HepG2 (cell line): ENCODE results near the gene GDF11. TPM values are rescaled to one million over a fixed set of nuclear protein-coding genes. Genes with fewer than 3 reads are reported as not detected.

Experiments used
- ATAC-seq: fragments of 200-7000 bp; cut with Tn5 transposase; 3 replicates; pipeline ENCODE4 v1.9.1; 2020; ENCODE audit warnings: mild to moderate bottlenecking, moderate library complexity
- BruUV-seq: library from RNA; stranded (reverse); fragments of 400-500 nt; replicated peaks from 2 replicates; lab custom pipeline; 2021; lab: Mats Ljungman, UMichigan
- CTCF ChIA-PET: fragments of 300-600 bp; formaldehyde crosslinking; extraction: SDS; loops from one replicate; lab custom pipeline; 2021; ENCODE audit warnings: low total read pairs, inconsistent platforms, low intra/inter-chr PET ratio; lab: Yijun Ruan, JAX
- POLR2A ChIA-PET: fragments of 350-600 bp; sonication (Branson Sonifier 250); formaldehyde crosslinking; loops from one replicate; lab custom pipeline; 2020; ENCODE audit warnings: antibody characterized with exemption, inconsistent platforms; lab: Yijun Ruan, JAX
- DNase-seq: peaks from one replicate; pipeline ENCODE4 v3.0.0-alpha.2; 2015; ENCODE audit warnings: low spot score
- FAIRE-seq: peaks from 3 replicates; lab custom pipeline; 2011; peaks lifted over from hg19 to GRCh38; lab: Jason Lieb, UNC
- H2AFZ ChIP-seq: one replicate; pipeline ENCODE4 v1.6.1; 2011; ENCODE audit warnings: low read length, inconsistent platforms
- H3K27ac ChIP-seq: fragments of 300-600 bp; 3 replicates; pipeline ENCODE4 v1.8.0; 2011; ENCODE audit warnings: mixed run types, mild to moderate bottlenecking, mixed read lengths, low read length, inconsistent platforms; ENCODE audit not compliant: insufficient read depth; ENCODE audit errors: extremely low read length
- H3K27me3 ChIP-seq, 2 experiments: fragments of 200-600 bp in 1 of 2; 2 replicates in 1 of 2; 3 replicates in 1 of 2; pipeline versions ENCODE4 v1.6.0 to v1.8.0; 2011; ENCODE audit warnings: low read length in 2 of 2, mild to moderate bottlenecking in 2 of 2, moderate library complexity in 2 of 2, inconsistent platforms in 1 of 2; ENCODE audit not compliant: insufficient read depth in 2 of 2, control insufficient read depth in 1 of 2
- H3K36me3 ChIP-seq, 2 experiments: fragments of 200-600 bp in 1 of 2; replicated peaks in 1 of 2; 2 replicates in 1 of 2; 3 replicates in 1 of 2; pipeline versions ENCODE4 v1.5.1 to v1.8.0; 2011; ENCODE audit warnings: low read length in 2 of 2, inconsistent platforms in 1 of 2; ENCODE audit not compliant: insufficient read depth in 2 of 2, control insufficient read depth in 1 of 2
- H3K4me1 ChIP-seq: 2 replicates; pipeline ENCODE4 v1.5.1; 2012; ENCODE audit warnings: low read length, inconsistent platforms; ENCODE audit not compliant: insufficient read depth
- H3K4me2 ChIP-seq: 2 replicates; pipeline ENCODE4 v1.6.0; 2011; ENCODE audit warnings: low read depth, low read length, inconsistent platforms
- H3K4me3 ChIP-seq, 3 experiments: fragments of 200-600 bp in 1 of 3; sonication (generic), shearing (Covaris generic) in 1 of 3; replicated peaks in 1 of 3; 2 replicates each; pipeline ENCODE4 v1.5.1; 2011 to 2016; ENCODE audit warnings: low read length in 3 of 3, inconsistent platforms in 2 of 3, low read depth in 2 of 3, mild to moderate bottlenecking in 2 of 3, control low read depth in 1 of 3, mixed read lengths in 1 of 3; ENCODE audit not compliant: insufficient read depth in 1 of 3
- H3K79me2 ChIP-seq: one replicate; pipeline ENCODE4 v1.6.1; 2011; ENCODE audit warnings: low read length, inconsistent platforms; ENCODE audit not compliant: insufficient read depth
- H3K9ac ChIP-seq: 2 replicates; pipeline ENCODE4 v1.6.0; 2011; ENCODE audit warnings: mild to moderate bottlenecking, low read depth, low read length, inconsistent platforms; ENCODE audit not compliant: insufficient read depth
- H3K9me3 ChIP-seq: 2 replicates; pipeline ENCODE4 v1.5.1; 2012; ENCODE audit warnings: mild to moderate bottlenecking, low read length
- H4K20me1 ChIP-seq: 2 replicates; pipeline ENCODE4 v1.6.0; 2011; ENCODE audit warnings: inconsistent platforms, mild to moderate bottlenecking, low read length, moderate library complexity; ENCODE audit not compliant: insufficient read depth
- AGO2 ChIP-seq: fragments of 200-400 bp; formaldehyde crosslinking; optimal IDR thresholded peaks from 2 replicates; pipeline ENCODE3; 2017; ENCODE audit warnings: mild to moderate bottlenecking, low read depth, low read length, moderate library complexity
- ELF4 ChIP-seq: sonication (generic); formaldehyde crosslinking; IDR thresholded peaks from 2 replicates; pipeline ENCODE4 v1.5.0; 2020; ENCODE audit warnings: missing genetic modification reagents, mild to moderate bottlenecking, moderate library complexity, borderline replicate concordance
- FOSL2 ChIP-seq: sonication (generic); formaldehyde crosslinking; IDR thresholded peaks from 2 replicates; pipeline ENCODE4 v1.4.0; 2020; ENCODE audit warnings: missing genetic modification reagents
- HOMEZ ChIP-seq: IDR thresholded peaks from 2 replicates; pipeline ENCODE4 v1.6.1; 2016; ENCODE audit warnings: low read depth
- MTF2 ChIP-seq: sonication (generic); formaldehyde crosslinking; IDR thresholded peaks from 2 replicates; pipeline ENCODE4 v1.5.0; 2020; ENCODE audit warnings: missing genetic modification reagents, borderline replicate concordance
- PCBP1 ChIP-seq: fragments of 200-400 bp; formaldehyde crosslinking; IDR thresholded peaks from 2 replicates; pipeline ENCODE4 v1.6.1; 2017; ENCODE audit warnings: mild to moderate bottlenecking, low read depth, low read length, borderline replicate concordance
- SOX5 ChIP-seq: IDR thresholded peaks from 2 replicates; pipeline ENCODE4 v1.6.1; 2016; ENCODE audit warnings: borderline replicate concordance
- TBL1XR1 ChIP-seq: fragments of 150-350 bp; IDR thresholded peaks from 2 replicates; pipeline ENCODE4 v1.6.1; 2014; ENCODE audit warnings: borderline replicate concordance, low read length; ENCODE audit not compliant: partially characterized antibody
- THAP11 ChIP-seq: IDR thresholded peaks from 2 replicates; pipeline ENCODE4 v1.6.1; 2016; ENCODE audit warnings: missing biosample characterization, missing genetic modification reagents
- ZBTB7B ChIP-seq: sonication (generic); formaldehyde crosslinking; IDR thresholded peaks from 2 replicates; pipeline ENCODE4 v1.4.0; 2020; ENCODE audit warnings: missing genetic modification reagents
- ZFAT ChIP-seq: sonication (generic); formaldehyde crosslinking; conservative IDR thresholded peaks from 2 replicates; pipeline ENCODE4 v1.8.1; 2023; ENCODE audit warnings: missing genetic modification reagents, inconsistent platforms
- ZNF30 ChIP-seq: sonication (generic); formaldehyde crosslinking; IDR thresholded peaks from 2 replicates; pipeline ENCODE4 v1.5.0; 2020; ENCODE audit warnings: mild to moderate bottlenecking, missing genetic modification reagents
- ZNF530 ChIP-seq: sonication (generic); formaldehyde crosslinking; IDR thresholded peaks from 2 replicates; pipeline ENCODE4 v1.5.0; 2020; ENCODE audit warnings: low read depth, mild to moderate bottlenecking, missing genetic modification reagents
- ZNF557 ChIP-seq: sonication (generic); formaldehyde crosslinking; IDR thresholded peaks from 2 replicates; pipeline ENCODE4 v1.4.0; 2020; ENCODE audit warnings: missing genetic modification reagents
- ZNF619 ChIP-seq: sonication (generic); formaldehyde crosslinking; IDR thresholded peaks from 2 replicates; pipeline ENCODE4 v1.4.0; 2020; ENCODE audit warnings: mild to moderate bottlenecking, missing genetic modification reagents
- WGBS: methylation state at CpG from one replicate; pipeline ENCODE4 v1.1.6; 2017; ENCODE audit warnings: low lambda C conversion rate; 5-methylcytosine and 5-hydroxymethylcytosine counted together
- in situ Hi-C: cut with HindIII; loops from 2 replicates; pipeline ENCODE4 v1.10.0; 2017; ENCODE audit warnings: low pct_unique_long_range_greater_than_20kb; ENCODE audit not compliant: extremely low pct_ligation_motif_present
- intact Hi-C: fragments of 100-400 bp; cut with micrococcal nuclease; formaldehyde crosslinking; loops from one replicate; pipeline ENCODE4 v1.10.0; 2022; ENCODE audit not compliant: unreplicated experiment
- polyA plus RNA-seq, 8 experiments: library from polyadenylated mRNA; depleted of rRNA in 3 of 8; stranded (reverse) in 7 of 8; unstranded in 1 of 8; fragments of >200 nt; fragmentation: Illumina TruSeq in 4 of 8; extraction: Trizol in 4 of 8; gene quantifications; 2 replicates each; pipeline versions ENCODE4 v1.2.1 to v1.2.3, GENCODE V29; 2011 to 2016; ENCODE audit warnings: low read depth in 4 of 8, missing spikeins in 1 of 8, mixed read lengths in 1 of 8; ENCODE audit not compliant: insufficient read depth in 1 of 8
- total RNA-seq, 5 experiments: library from RNA; depleted of rRNA; stranded (reverse); fragments of >200 nt; fragmentation: Illumina TruSeq; extraction: Trizol; gene quantifications; 2 replicates each; pipeline ENCODE4 v1.2.3, GENCODE V29; 2016; ENCODE audit warnings: low read depth in 1 of 5
- TF ChIP-seq, protein P1 (sequence below): sonication (generic); formaldehyde crosslinking; conservative IDR thresholded peaks from 2 replicates; pipeline ENCODE4 v1.8.0; 2022; ENCODE audit warnings: low read depth, missing genetic modification reagents

Gene GDF11
- total and polyA plus RNA-seq, 2 of the 13 experiments (the other 11 are each of a cell fraction or from before 2014, with no cell fraction given): 0.63 to 1.5 TPM

GRCh38 chr12:55797550-55797949, 54.6 kb downstream of the GDF11 start:
- no peak overlapping the region for H3K9ac ChIP-seq
- no peaks in the 10 kb centered on the region for H3K79me2 ChIP-seq
- H2AFZ ChIP-seq: no peak overlapping the region
- 97% methylated on average over 4 of the region's 4 CpGs for WGBS
- no peaks in the 10 kb centered on the region for H3K27me3 ChIP-seq
- FAIRE-seq: no peak
- in situ Hi-C loops (loop anchor here (5.0 kb wide), 1 partner anchor 60 kb away; no protein-coding TSS in a partner anchor), intact Hi-C loops (loop anchor here (1.0 kb wide), 1 partner anchor 58 kb away; no protein-coding TSS in a partner anchor)
- H3K4me3 ChIP-seq: no peak overlapping the region
- ChIA-PET CTCF (interaction anchor here (2.0 kb wide), 1 partner anchor 59 kb away, joined by 15 read pairs; no protein-coding TSS in a partner anchor), POLR2A (interaction anchor here (1.0 to 1.2 kb wide), 3 partner anchors 20 to 59 kb away, joined by 3 read pairs; partner anchors contain the start of genes DNAJC14, ORMDL2 and SARNP)
- H3K9me3 ChIP-seq: no peaks in the 10 kb centered on the region
- no peak for ATAC-seq
- no peaks in the 10 kb centered on the region for H3K4me1 ChIP-seq
- H3K4me2 ChIP-seq: no peak overlapping the region
- TSS peak; percentile 9 for BruUV-seq
- H4K20me1 ChIP-seq: no peaks in the 10 kb centered on the region; the same call in 1 of the 2 replicates
- peaks cover 11 to 88% of the 10 kb centered on the region in 2 experiments for H3K36me3 ChIP-seq
- TF ChIP-seq PCBP1: no peak
- no peak for TF ChIP-seq ZBTB7B (CRISPR knock-in tag)
- TF ChIP-seq ZNF530 (CRISPR knock-in tag): no peak
- TF ChIP-seq FOSL2 (CRISPR knock-in tag): no peak
- TF ChIP-seq MTF2 (CRISPR knock-in tag): no peak
- no peak for TF ChIP-seq ZFAT (CRISPR knock-in tag)
- TF ChIP-seq ELF4 (CRISPR knock-in tag): no peak
- TF ChIP-seq, protein P1, sequence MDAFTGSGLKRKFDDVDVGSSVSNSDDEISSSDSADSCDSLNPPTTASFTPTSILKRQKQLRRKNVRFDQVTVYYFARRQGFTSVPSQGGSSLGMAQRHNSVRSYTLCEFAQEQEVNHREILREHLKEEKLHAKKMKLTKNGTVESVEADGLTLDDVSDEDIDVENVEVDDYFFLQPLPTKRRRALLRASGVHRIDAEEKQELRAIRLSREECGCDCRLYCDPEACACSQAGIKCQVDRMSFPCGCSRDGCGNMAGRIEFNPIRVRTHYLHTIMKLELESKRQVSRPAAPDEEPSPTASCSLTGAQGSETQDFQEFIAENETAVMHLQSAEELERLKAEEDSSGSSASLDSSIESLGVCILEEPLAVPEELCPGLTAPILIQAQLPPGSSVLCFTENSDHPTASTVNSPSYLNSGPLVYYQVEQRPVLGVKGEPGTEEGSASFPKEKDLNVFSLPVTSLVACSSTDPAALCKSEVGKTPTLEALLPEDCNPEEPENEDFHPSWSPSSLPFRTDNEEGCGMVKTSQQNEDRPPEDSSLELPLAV (CRISPR knock-in tag): no peak
- TF ChIP-seq ZNF30 (CRISPR knock-in tag): no peak
- no peak for TF ChIP-seq ZNF619 (CRISPR knock-in tag)
- TF ChIP-seq AGO2: no peak
- no peak for TF ChIP-seq THAP11 (CRISPR knock-in tag)
- TF ChIP-seq ZNF557 (CRISPR knock-in tag): no peak
- TF ChIP-seq SOX5 (CRISPR knock-in tag): no peak
- no peak for TF ChIP-seq TBL1XR1
- TF ChIP-seq HOMEZ (CRISPR knock-in tag): no peak
- H3K27ac ChIP-seq: no peak overlapping the region
- no peak for DNase-seq
